Subcutaneous abdominal adipose tissue (tissue), 5 donors: ENCODE results near the gene TSPY1.
"Not testable (repeated sequence)": the region's sequence is repeated elsewhere in the genome, so short reads cannot be mapped to it uniquely, and the experiment has no call there.

ENCODE experiments used
- H3K27ac ChIP-seq: one replicate; pipeline ENCODE4 v1.7.0; 2013; ENCODE audit warnings: low read depth, mild to moderate bottlenecking, inconsistent platforms, low read length, moderate library complexity
- H3K27me3 ChIP-seq, 5 donors: one replicate each; pipeline ENCODE4 v1.7.0; 2013; ENCODE audit warnings: low read length in 5 of 5, inconsistent platforms in 1 of 5; ENCODE audit not compliant: control insufficient read depth in 5 of 5, insufficient read depth in 4 of 5
- H3K36me3 ChIP-seq, 5 donors: one replicate each; pipeline ENCODE4 v1.7.0; 2013; ENCODE audit warnings: low read length in 5 of 5; ENCODE audit not compliant: control insufficient read depth in 5 of 5, insufficient read depth in 5 of 5
- H3K4me1 ChIP-seq, 5 donors: one replicate each; pipeline ENCODE4 v1.7.0; 2013; ENCODE audit warnings: low read length in 5 of 5, mild to moderate bottlenecking in 3 of 5, moderate library complexity in 1 of 5; ENCODE audit not compliant: control insufficient read depth in 5 of 5, insufficient read depth in 5 of 5
- H3K4me3 ChIP-seq, 5 donors: one replicate each; pipeline ENCODE4 v1.7.0; 2013; ENCODE audit warnings: low read length in 5 of 5, low read depth in 1 of 5
- H3K9ac ChIP-seq, 5 donors: one replicate each; pipeline ENCODE4 v1.7.0; 2013; ENCODE audit warnings: low read length in 5 of 5, mild to moderate bottlenecking in 4 of 5, moderate library complexity in 3 of 5
- H3K9me3 ChIP-seq, 5 donors: one replicate each; pipeline ENCODE4 v1.7.0; 2013; ENCODE audit warnings: low read length in 5 of 5; ENCODE audit not compliant: control insufficient read depth in 5 of 5
- donor health status: healthy.
- donor health status: healthy.
- donor health status: healthy.
- donor health status: healthy.
- donor health status: healthy.

Gene TSPY1, protein sequence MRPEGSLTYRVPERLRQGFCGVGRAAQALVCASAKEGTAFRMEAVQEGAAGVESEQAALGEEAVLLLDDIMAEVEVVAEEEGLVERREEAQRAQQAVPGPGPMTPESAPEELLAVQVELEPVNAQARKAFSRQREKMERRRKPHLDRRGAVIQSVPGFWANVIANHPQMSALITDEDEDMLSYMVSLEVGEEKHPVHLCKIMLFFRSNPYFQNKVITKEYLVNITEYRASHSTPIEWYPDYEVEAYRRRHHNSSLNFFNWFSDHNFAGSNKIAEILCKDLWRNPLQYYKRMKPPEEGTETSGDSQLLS

DNA sequence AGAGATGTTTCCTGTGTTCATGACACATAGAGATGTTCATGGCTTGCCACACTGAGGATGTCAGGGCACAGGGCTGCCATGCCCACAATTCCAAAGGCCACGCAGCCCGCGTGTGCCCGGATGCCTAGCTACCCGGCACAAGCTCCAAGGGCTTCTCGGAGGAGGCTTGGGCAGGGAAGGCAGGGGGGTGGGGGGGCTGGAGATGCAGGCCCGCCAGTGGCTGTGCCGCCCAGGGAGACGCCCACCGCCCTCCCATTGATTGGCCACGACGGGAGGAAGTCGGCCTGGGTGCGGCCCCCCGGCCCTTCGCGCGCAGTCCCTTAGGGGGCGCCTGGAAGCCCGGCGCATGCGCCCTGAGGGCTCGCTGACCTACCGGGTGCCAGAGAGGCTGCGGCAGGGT lies at the start of gene TSPY1:
TSPY1 (plus strand) TSS at position 301 of the 400 bp plus-strand sequence; CDS start at position 347, 46 bp downstream.
- H3K36me3 ChIP-seq, H3K27ac ChIP-seq, H3K9ac ChIP-seq, H3K4me3 ChIP-seq, H3K9me3 ChIP-seq, H3K4me1 ChIP-seq, H3K27me3 ChIP-seq: not testable (repeated sequence)

DNA sequence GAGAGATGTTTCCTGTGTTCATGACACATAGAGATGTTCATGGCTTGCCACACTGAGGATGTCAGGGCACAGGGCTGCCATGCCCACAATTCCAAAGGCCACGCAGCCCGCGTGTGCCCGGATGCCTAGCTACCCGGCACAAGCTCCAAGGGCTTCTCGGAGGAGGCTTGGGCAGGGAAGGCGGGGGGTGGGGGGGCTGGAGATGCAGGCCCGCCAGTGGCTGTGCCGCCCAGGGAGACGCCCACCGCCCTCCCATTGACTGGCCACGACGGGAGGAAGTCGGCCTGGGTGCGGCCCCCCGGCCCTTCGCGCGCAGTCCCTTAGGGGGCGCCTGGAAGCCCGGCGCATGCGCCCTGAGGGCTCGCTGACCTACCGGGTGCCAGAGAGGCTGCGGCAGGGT lies 20.2 kb downstream of the TSPY1 start, which contains the start of gene TSPY9:
TSPY9 (plus strand) TSS at position 301 of the 400 bp plus-strand sequence; CDS start at position 347, 46 bp downstream.
- not testable (repeated sequence) for H3K36me3 ChIP-seq, H3K27ac ChIP-seq, H3K4me3 ChIP-seq, H3K9me3 ChIP-seq, H3K9ac ChIP-seq, H3K27me3 ChIP-seq, H3K4me1 ChIP-seq

DNA sequence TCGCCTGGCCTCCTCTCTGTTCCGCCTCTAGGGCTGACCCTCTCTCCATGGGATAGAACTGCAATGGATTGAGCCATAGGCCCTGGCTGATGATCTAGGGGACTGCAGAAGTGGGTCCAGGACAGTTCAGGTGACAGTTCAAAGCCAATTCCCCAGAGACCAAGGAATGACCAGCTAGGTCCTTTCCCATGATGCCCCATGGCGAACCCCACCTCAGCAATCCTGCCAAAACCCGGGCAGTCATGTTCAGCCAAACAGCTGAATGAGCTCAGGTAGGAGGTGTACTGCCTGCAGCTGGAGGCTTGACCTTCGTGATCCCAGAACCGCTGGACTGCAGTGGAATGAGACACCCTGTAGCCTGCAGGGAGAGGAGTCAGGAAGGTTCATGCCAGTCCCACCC lies 37.6 kb downstream of the TSPY1 start:
- H3K27me3 ChIP-seq, H3K36me3 ChIP-seq, H3K4me1 ChIP-seq, H3K9me3 ChIP-seq, H3K9ac ChIP-seq, H3K4me3 ChIP-seq, H3K27ac ChIP-seq: not testable (repeated sequence)

DNA sequence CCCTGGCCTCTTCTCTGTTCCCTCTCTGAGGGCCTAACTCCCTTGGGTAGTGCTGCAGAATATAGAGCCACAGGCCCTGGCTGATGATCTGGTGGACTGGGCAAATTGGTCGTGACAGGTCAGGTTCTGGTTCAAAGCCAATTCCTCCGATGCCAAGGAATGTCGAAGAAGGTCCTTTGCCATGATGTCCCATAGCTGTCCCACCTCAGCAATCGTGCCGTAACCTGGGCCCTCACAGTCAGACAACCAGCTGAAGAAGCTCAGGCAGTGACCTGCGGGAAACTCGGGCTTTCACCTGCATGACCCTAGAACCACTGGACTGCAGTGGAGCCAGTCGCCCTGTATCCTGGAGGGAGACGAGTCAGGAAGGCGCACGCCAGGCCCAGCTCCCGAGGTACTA lies 49.5 kb downstream of the TSPY1 start:
- H3K27ac ChIP-seq, H3K4me1 ChIP-seq, H3K4me3 ChIP-seq, H3K36me3 ChIP-seq, H3K27me3 ChIP-seq, H3K9ac ChIP-seq, H3K9me3 ChIP-seq: not testable (repeated sequence)
